ENCODE measurements around the gene SGMS1. TPM values are rescaled to one million over a fixed set of nuclear protein-coding genes. Genes with fewer than 3 reads are reported as not detected.
"Not testable (repeated sequence)": the region's sequence is repeated elsewhere in the genome, so short reads cannot be mapped to it uniquely, and the experiment has no call there.

Gene SGMS1
- polyA plus RNA-seq, 1 donor from 2014 or later = 8.0 TPM

- Histone ChIP-seq H3K4me3 (ENCODE audit: low read length) (no peak overlapping the region), H3K27ac (ENCODE audit: low read length) (no peak overlapping the region), H3K9me2 (ENCODE audit: insufficient read depth, low read length) (no peaks in the 10 kb centered on the region), H4K20me1 (ENCODE audit: insufficient read depth) (no peaks in the 10 kb centered on the region), H3K9ac (ENCODE audit: low read length) (no peak overlapping the region), H3K27me3 (ENCODE audit: insufficient read depth, low read depth, low read length) (no peaks in the 10 kb centered on the region), H3K9me3 (ENCODE audit: low read length) (no peaks in the 10 kb centered on the region), H2AFZ (ENCODE audit: low read depth, low read length) (no peak overlapping the region), H3K36me3 (ENCODE audit: insufficient read depth, low read length) (no peaks in the 10 kb centered on the region), H3F3A (ENCODE audit: insufficient read depth, low read length, poor library complexity, severe bottlenecking) (no peaks in the 10 kb centered on the region), H3K79me2 (replicated peaks; ENCODE audit: insufficient read depth, low read length) (no peaks in the 10 kb centered on the region), H3K4me2 (ENCODE audit: low read length) (no peak overlapping the region)
- TF ChIP-seq EZH2 (IDR thresholded peaks at IDR 0.05; ENCODE audit: borderline replicate concordance, insufficient read depth, low read length, poor library complexity, severe bottlenecking) = no peak
- TF ChIP-seq SMC3 (conservative IDR thresholded peaks at IDR 0.05; ENCODE audit: poor library complexity) = no peak
- no peak for TF ChIP-seq CTCF (IDR thresholded peaks at IDR 0.05; ENCODE audit: poor library complexity, severe bottlenecking)
Measured at GRCh38 chr10:50426485-50426884, 197.3 kb downstream of the SGMS1 start.

GRCh38 chr10:50425215-50425614 is 198.5 kb downstream of the SGMS1 start:
- H3K4me2 ChIP-seq (ENCODE audit: low read length); H2AFZ ChIP-seq (ENCODE audit: low read depth, low read length); H3K27ac ChIP-seq (ENCODE audit: low read length); H3K4me3 ChIP-seq (ENCODE audit: low read length); H3K9me2 ChIP-seq (ENCODE audit: insufficient read depth, low read length); H3F3A ChIP-seq (ENCODE audit: insufficient read depth, low read length, poor library complexity, severe bottlenecking); H3K36me3 ChIP-seq (ENCODE audit: insufficient read depth, low read length); H3K9ac ChIP-seq (ENCODE audit: low read length); H3K9me3 ChIP-seq (ENCODE audit: low read length); H4K20me1 ChIP-seq (ENCODE audit: insufficient read depth); H3K79me2 ChIP-seq (replicated peaks; ENCODE audit: insufficient read depth, low read length); H3K27me3 ChIP-seq (ENCODE audit: insufficient read depth, low read depth, low read length): not testable (repeated sequence)

GRCh38 chr10:50423448-50423847 is 200.3 kb downstream of the SGMS1 start:
- Histone ChIP-seq H3K36me3 (ENCODE audit: insufficient read depth, low read length) (no peaks in the 10 kb centered on the region), H3K79me2 (replicated peaks; ENCODE audit: insufficient read depth, low read length) (no peaks in the 10 kb centered on the region), H3K4me2 (ENCODE audit: low read length) (no peak overlapping the region), H3K27ac (ENCODE audit: low read length) (no peak overlapping the region), H4K20me1 (ENCODE audit: insufficient read depth) (no peaks in the 10 kb centered on the region), H2AFZ (ENCODE audit: low read depth, low read length) (no peak overlapping the region), H3K4me3 (ENCODE audit: low read length) (no peak overlapping the region), H3K27me3 (ENCODE audit: insufficient read depth, low read depth, low read length) (peaks cover 9% of the 10 kb centered on the region), H3K9me3 (ENCODE audit: low read length) (no peaks in the 10 kb centered on the region), H3K9ac (ENCODE audit: low read length) (no peak overlapping the region), H3F3A (ENCODE audit: insufficient read depth, low read length, poor library complexity, severe bottlenecking) (no peaks in the 10 kb centered on the region), H3K9me2 (ENCODE audit: insufficient read depth, low read length) (no peaks in the 10 kb centered on the region)
- TF ChIP-seq MXI1 (conservative IDR thresholded peaks at IDR 0.05; ENCODE audit: poor library complexity, severe bottlenecking) (no peak), EZH2 (IDR thresholded peaks at IDR 0.05; ENCODE audit: borderline replicate concordance, insufficient read depth, low read length, poor library complexity, severe bottlenecking) (no peak), POLR2AphosphoS5 (IDR thresholded peaks at IDR 0.05) (no peak), TAF1 (IDR thresholded peaks at IDR 0.05; ENCODE audit: low read depth) (no peak), EP300 (conservative IDR thresholded peaks at IDR 0.05; ENCODE audit: poor library complexity, severe bottlenecking) (no peak)

GRCh38 chr10:50422259-50422658 is 201.5 kb downstream of the SGMS1 start:
- H3K27ac ChIP-seq (ENCODE audit: low read length) = no peak overlapping the region
- no peak overlapping the region for H3K9ac ChIP-seq (ENCODE audit: low read length)
- H3F3A ChIP-seq (ENCODE audit: insufficient read depth, low read length, poor library complexity, severe bottlenecking) = no peaks in the 10 kb centered on the region
- no peaks in the 10 kb centered on the region for H3K36me3 ChIP-seq (ENCODE audit: insufficient read depth, low read length)
- no peaks in the 10 kb centered on the region for H3K9me3 ChIP-seq (ENCODE audit: low read length)
- no peak overlapping the region for H3K4me3 ChIP-seq (ENCODE audit: low read length)
- H3K9me2 ChIP-seq (ENCODE audit: insufficient read depth, low read length) = no peaks in the 10 kb centered on the region
- no peaks in the 10 kb centered on the region for H3K79me2 ChIP-seq (replicated peaks; ENCODE audit: insufficient read depth, low read length)
- no peak overlapping the region for H3K4me2 ChIP-seq (ENCODE audit: low read length)
- H4K20me1 ChIP-seq (ENCODE audit: insufficient read depth) = no peaks in the 10 kb centered on the region
- no peak overlapping the region for H2AFZ ChIP-seq (ENCODE audit: low read depth, low read length)
- no peak for TF ChIP-seq SMC3 (conservative IDR thresholded peaks at IDR 0.05; ENCODE audit: poor library complexity)
- no peak for TF ChIP-seq REST (IDR thresholded peaks at IDR 0.05; ENCODE audit: borderline replicate concordance)
- no peak for TF ChIP-seq RAD21 (conservative IDR thresholded peaks at IDR 0.05)
- TF ChIP-seq EZH2 (IDR thresholded peaks at IDR 0.05; ENCODE audit: borderline replicate concordance, insufficient read depth, low read length, poor library complexity, severe bottlenecking) = no peak
- TF ChIP-seq POLR2AphosphoS5 (IDR thresholded peaks at IDR 0.05) = no peak
- no peak for TF ChIP-seq MXI1 (conservative IDR thresholded peaks at IDR 0.05; ENCODE audit: poor library complexity, severe bottlenecking)
- H3K27me3 ChIP-seq (ENCODE audit: insufficient read depth, low read depth, low read length) = peaks cover 20% of the 10 kb centered on the region

Data from neural cell (in vitro differentiated cells).